Measurements from ENCODE around the gene BDKRB1. TPM values are rescaled to one million over a fixed set of nuclear protein-coding genes. Genes with fewer than 3 reads are reported as not detected.

The BDKRB1 gene
- total and polyA plus RNA-seq, 10 donors: 0.22 TPM; not detected in 9

DNA sequence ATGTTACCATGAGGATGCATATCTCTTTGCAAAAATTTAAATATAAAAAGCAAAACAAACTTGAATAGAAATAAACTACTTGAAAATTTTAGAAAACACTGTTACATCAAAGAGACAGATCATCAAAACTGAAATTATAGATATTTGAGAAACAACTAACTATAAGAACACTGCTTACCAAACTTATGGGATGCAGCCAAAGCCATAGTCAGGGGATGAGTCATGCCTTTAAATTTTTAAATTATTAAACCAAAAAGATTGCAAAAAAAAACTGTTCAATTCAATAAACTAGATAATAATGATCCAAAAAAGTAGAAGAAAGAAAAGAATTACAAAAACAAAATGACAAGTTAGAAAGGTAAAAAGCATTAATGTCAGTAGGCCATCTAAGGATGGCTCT is 43.9 kb upstream of the BDKRB1 start:
- H3K27ac ChIP-seq: no peak overlapping the region
- H3K36me3 ChIP-seq: no peaks in the 10 kb centered on the region
- peaks cover 0 to 21% (median 0%) of the 10 kb centered on the region in 7 donors for H3K27me3 ChIP-seq (replicated peaks in 1 of 7)
- H3K4me3 ChIP-seq: no peak overlapping the region
- no peak for TF ChIP-seq POLR2AphosphoS5 (IDR thresholded peaks at IDR 0.05)
- no peak for TF ChIP-seq CTCF (IDR thresholded peaks at IDR 0.05 in 8 of 11, conservative IDR thresholded peaks at IDR 0.05 in 3 of 11)
- TF ChIP-seq POLR2A (IDR thresholded peaks at IDR 0.05): no peak
- H3K4me1 ChIP-seq: no peaks in the 10 kb centered on the region
- intact Hi-C loops (cut with DNase I; ENCODE audit: low total_unique reads): no loop called here
- DNase-seq: no peak
- peaks cover 0 to 21% (median 15%) of the 10 kb centered on the region in 8 donors for H3K9me3 ChIP-seq

DNA sequence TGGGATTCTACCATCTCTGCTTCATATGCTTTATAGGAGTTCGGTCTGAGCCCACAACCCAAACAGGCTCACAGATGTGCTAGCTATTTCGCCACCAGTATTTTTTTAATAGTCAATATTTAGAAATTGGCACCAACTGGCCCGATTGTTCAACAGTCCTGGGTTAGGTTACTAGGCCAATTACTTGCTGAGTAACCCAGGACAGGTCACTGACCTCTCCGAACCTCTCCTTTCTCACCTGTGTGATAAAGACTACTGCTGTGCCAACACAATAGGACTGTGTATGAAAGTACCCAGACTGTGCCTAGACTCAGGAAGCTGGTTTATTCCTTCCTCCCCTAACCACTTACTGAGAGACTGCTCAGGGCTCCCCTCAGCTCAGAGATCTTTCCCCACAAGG is 43.1 kb upstream of the BDKRB1 start:
- Histone ChIP-seq H3K27me3 (replicated peaks in 1 of 7) (peaks cover 0 to 28% (median 0%) of the 10 kb centered on the region in 7 donors), H3K9me3 (peaks cover 0 to 21% (median 15%) of the 10 kb centered on the region in 8 donors), H3K4me1 (no peaks in the 10 kb centered on the region), H3K36me3 (no peaks in the 10 kb centered on the region), H3K4me3 (no peak overlapping the region), H3K27ac (no peak overlapping the region)
- DNase-seq: no peak
- intact Hi-C loops (cut with DNase I; ENCODE audit: low total_unique reads): no loop called here
- TF ChIP-seq POLR2AphosphoS5 (IDR thresholded peaks at IDR 0.05) (no peak), CTCF (IDR thresholded peaks at IDR 0.05 in 8 of 11, conservative IDR thresholded peaks at IDR 0.05 in 3 of 11) (no peak)
- WGBS, 5 donors: 82 to 92% (median 90%) methylated on average over 4 of the region's 4 CpGs

- Histone ChIP-seq H3K4me3 (no peak overlapping the region), H3K27me3 (replicated peaks in 1 of 7) (peaks cover 0 to 21% (median 0%) of the 10 kb centered on the region in 7 donors), H3K4me1 (no peaks in the 10 kb centered on the region), H3K36me3 (no peaks in the 10 kb centered on the region), H3K27ac (no peak overlapping the region), H3K9me3 (peaks cover 0 to 21% (median 15%) of the 10 kb centered on the region in 8 donors)
- 77 to 90% (median 86%) methylated on average over 9 to 10 of the region's 10 CpGs for WGBS, 5 donors
- intact Hi-C loops (cut with DNase I; ENCODE audit: low total_unique reads): no loop called here
- no peak for DNase-seq
- TF ChIP-seq POLR2AphosphoS5 (IDR thresholded peaks at IDR 0.05) (no peak), CTCF (IDR thresholded peaks at IDR 0.05 in 8 of 11, conservative IDR thresholded peaks at IDR 0.05 in 3 of 11) (no peak), POLR2A (IDR thresholded peaks at IDR 0.05) (no peak)
Measured at GRCh38 chr14:96213871-96214465, 42.0 kb upstream of the BDKRB1 start.

DNA sequence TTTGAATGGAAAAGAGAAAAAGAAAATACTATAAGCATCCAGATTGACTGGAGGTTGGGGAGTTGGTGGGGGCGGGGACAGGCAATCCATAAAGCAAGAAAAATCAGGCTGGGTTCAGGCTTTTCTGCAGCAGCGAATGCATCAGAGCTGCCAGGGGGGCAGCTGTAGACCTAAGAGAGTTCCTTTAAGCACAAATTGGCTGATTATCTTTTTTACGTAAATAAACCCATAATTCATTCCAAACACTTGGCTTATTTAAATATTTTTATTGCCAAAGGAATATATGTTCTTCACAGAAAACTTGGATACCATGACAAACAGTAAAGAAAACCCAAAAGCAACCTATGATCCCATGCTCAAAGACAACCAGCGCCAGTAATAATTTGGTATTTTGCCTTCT is 41.2 kb upstream of the BDKRB1 start:
- DNase-seq: no peak
- WGBS, 5 donors: 80 to 91% (median 90%) methylated on average over 4 of the region's 4 CpGs
- no peak for TF ChIP-seq POLR2A (IDR thresholded peaks at IDR 0.05)
- no peak for TF ChIP-seq POLR2AphosphoS5 (IDR thresholded peaks at IDR 0.05)
- no peak for TF ChIP-seq CTCF (IDR thresholded peaks at IDR 0.05 in 8 of 11, conservative IDR thresholded peaks at IDR 0.05 in 3 of 11)
- no peaks in the 10 kb centered on the region for H3K4me1 ChIP-seq
- intact Hi-C loops (cut with DNase I; ENCODE audit: low total_unique reads): no loop called here
- H3K9me3 ChIP-seq: peaks cover 0 to 21% (median 15%) of the 10 kb centered on the region in 8 donors
- H3K4me3 ChIP-seq: no peak overlapping the region
- peaks cover 0 to 29% (median 0%) of the 10 kb centered on the region in 7 donors for H3K27me3 ChIP-seq (replicated peaks in 1 of 7)
- no peaks in the 10 kb centered on the region for H3K36me3 ChIP-seq
- no peak overlapping the region for H3K27ac ChIP-seq
